Lower leg skin (tissue), 4 donors: ENCODE measurements around the gene PGM1. TPM values are rescaled to one million over a fixed set of nuclear protein-coding genes. Genes with fewer than 3 reads are reported as not detected.

Experiments
- DNase-seq, 2 donors: peaks; one replicate each; pipeline ENCODE4 v3.0.0-alpha.2; 2019; ENCODE audit warnings: low spot score in 2 of 2
- H3K4me3 ChIP-seq: fragments of 200-600 bp; sonication (generic); 2 replicates; pipeline ENCODE4 v1.5.1; 2017; ENCODE audit warnings: mild to moderate bottlenecking, low read depth; ENCODE audit not compliant: poor library complexity, severe bottlenecking
- POLR2A ChIP-seq, 2 donors: fragments of 450-650 bp; IDR thresholded peaks; one replicate each; pipeline ENCODE4 v1.6.1; 2016 to 2017; ENCODE audit warnings: antibody characterized with exemption in 2 of 2, mild to moderate bottlenecking in 1 of 2, moderate library complexity in 1 of 2
- WGBS, 2 donors: methylation state at CpG; one replicate each; pipeline ENCODE4 v1.1.5; 2018; 5-methylcytosine and 5-hydroxymethylcytosine counted together
- intact Hi-C: fragments of 100-400 bp; cut with DNase I; formaldehyde crosslinking; loops from one replicate; pipeline ENCODE4 v1.15.0; 2023; ENCODE audit warnings: low total_unique reads
- total RNA-seq, 4 donors: library from RNA; depleted of rRNA; stranded (reverse); fragments of >200 nt; gene quantifications; one replicate each; pipeline ENCODE4 v1.1.0, GENCODE V29; 2016
- TF ChIP-seq, protein P1 (sequence below), 3 donors: fragments of 450-650 bp; IDR thresholded peaks; one replicate each; pipeline ENCODE4 v1.5.1; 2016; ENCODE audit warnings: antibody characterized with exemption in 3 of 3, mild to moderate bottlenecking in 3 of 3, moderate library complexity in 2 of 3

Gene PGM1
- total RNA-seq, 4 donors from 2014 or later = 39.3 to 54.2 (median 48.9) TPM

DNA sequence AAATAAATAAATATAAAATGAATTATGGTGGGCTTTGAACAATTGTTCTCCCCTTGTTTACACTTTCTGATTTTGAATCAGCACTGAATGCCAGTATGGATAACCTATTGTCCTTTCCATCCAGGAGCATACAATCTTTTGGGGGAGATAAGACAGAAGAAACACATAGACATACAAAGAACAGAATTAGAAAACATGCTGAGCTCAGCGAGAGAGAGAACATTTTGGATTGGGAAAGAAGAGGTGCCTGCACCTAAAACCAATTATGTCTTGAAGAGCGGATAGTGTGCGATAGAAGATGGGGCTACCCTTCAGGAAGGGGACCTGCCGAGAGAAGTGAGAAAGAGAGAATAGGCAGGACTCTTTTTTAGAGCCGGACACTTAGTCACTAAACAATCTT lies 6.6 kb downstream of the PGM1 start:
- TF ChIP-seq POLR2A (IDR thresholded peaks at IDR 0.05) = no peak
- TF ChIP-seq, protein P1, sequence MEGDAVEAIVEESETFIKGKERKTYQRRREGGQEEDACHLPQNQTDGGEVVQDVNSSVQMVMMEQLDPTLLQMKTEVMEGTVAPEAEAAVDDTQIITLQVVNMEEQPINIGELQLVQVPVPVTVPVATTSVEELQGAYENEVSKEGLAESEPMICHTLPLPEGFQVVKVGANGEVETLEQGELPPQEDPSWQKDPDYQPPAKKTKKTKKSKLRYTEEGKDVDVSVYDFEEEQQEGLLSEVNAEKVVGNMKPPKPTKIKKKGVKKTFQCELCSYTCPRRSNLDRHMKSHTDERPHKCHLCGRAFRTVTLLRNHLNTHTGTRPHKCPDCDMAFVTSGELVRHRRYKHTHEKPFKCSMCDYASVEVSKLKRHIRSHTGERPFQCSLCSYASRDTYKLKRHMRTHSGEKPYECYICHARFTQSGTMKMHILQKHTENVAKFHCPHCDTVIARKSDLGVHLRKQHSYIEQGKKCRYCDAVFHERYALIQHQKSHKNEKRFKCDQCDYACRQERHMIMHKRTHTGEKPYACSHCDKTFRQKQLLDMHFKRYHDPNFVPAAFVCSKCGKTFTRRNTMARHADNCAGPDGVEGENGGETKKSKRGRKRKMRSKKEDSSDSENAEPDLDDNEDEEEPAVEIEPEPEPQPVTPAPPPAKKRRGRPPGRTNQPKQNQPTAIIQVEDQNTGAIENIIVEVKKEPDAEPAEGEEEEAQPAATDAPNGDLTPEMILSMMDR (IDR thresholded peaks at IDR 0.05) = no peak
- no peak overlapping the region for H3K4me3 ChIP-seq
- no peak for DNase-seq
- 95% methylated on average over 5 of the region's 5 CpGs for WGBS, 2 donors
- intact Hi-C loops = no loop called here

DNA sequence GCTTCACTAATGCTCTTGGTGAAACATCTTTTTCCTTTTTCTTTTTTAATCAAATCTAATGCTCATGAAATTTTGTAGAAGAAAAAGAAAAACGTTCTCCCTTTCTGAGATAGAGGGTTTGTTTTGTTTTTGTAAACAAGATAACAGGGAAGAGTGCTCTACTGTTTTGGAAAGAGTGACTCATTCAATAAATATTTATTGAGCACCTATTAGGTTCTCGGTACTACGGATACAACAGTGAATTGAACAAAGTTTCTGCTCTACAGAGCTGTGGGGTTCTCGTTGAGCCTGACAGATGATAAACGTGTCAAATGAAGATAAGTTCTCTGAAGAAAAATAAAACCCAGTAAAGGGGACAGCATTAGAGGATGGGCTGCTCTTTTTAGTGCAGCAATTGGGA lies 7.0 kb downstream of the PGM1 start:
- no peak for DNase-seq
- intact Hi-C loops = no loop called here
- no peak for TF ChIP-seq POLR2A (IDR thresholded peaks at IDR 0.05)
- TF ChIP-seq, protein P1 (IDR thresholded peaks at IDR 0.05) = no peak
- H3K4me3 ChIP-seq = no peak overlapping the region
- 81 to 87% methylated on average over 5 of the region's 5 CpGs for WGBS, 2 donors

DNA sequence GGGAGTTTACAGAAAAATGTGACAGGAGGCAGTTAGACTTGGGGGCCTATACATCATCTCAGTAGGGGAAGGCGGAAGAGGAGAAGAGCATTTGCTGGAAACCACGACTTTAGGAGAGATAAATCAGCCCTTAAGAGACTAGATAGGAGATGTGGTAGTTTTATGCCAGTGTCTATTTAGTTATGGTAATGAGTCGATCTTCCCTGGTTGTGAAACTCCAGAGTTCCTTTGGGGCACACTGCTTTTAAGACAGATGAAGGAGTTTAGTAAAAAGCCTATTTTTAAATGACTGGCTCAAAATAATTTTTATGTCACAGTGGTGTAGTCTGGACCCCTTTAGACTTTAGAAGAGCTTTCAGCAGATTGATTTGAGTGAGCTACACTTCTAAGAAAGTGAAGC lies 7.8 kb downstream of the PGM1 start:
- 77 to 86% methylated on average over 3 of the region's 3 CpGs for WGBS, 2 donors
- no peak overlapping the region for H3K4me3 ChIP-seq
- intact Hi-C loops = no loop called here
- TF ChIP-seq POLR2A (IDR thresholded peaks at IDR 0.05) = no peak
- no peak for DNase-seq

DNA sequence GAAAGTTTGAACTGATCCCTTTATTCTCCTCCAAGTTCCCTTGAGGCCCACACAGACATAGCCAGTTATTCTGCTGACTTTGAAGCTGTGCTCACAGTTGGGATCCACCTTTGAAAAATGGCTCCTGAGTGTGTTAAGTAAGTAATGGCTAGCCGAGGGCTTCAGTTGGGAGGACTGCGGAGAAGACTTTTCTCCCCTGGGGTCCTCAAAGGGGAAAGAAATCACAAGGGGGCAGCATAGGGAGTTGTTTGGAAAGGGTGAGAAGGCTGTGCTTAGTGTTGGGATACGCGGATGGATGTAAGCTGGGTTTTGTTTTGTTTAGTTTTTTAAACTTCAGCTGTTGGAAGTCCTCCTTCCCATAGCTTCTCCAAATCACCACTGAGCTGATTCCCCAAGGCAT lies 8.3 kb downstream of the PGM1 start:
- intact Hi-C loops = no loop called here
- TF ChIP-seq, protein P1 (IDR thresholded peaks at IDR 0.05) = no peak
- no peak for TF ChIP-seq POLR2A (IDR thresholded peaks at IDR 0.05)
- 92 to 93% methylated on average over 4 of the region's 4 CpGs for WGBS, 2 donors

DNA sequence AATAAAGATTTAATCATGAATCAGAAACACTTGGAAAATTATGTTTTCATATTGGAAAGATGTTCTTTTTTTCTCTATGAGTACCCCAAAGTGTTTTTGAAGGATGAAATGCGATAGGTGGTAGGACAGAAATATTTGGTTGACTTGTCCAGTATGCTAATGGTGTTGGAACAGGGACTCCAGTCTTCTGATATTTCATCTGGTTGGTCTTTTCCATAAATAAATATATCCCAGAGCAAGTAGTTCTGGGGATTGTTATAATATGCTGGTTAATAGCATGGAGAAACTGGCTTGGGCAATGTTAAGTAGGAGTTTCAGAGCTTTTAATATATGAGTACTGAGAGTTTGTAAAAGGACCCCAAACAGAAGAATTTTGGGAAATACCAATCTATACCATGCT lies 8.7 kb downstream of the PGM1 start:
- H3K4me3 ChIP-seq = no peak overlapping the region
- DNase-seq = no peak
- 97 to 100% methylated on average over 1 of the region's 1 CpG for WGBS, 2 donors
- intact Hi-C loops = no loop called here
- TF ChIP-seq, protein P1 (IDR thresholded peaks at IDR 0.05) = no peak
- no peak for TF ChIP-seq POLR2A (IDR thresholded peaks at IDR 0.05)

More for the DNA sequence above, 8.3 kb downstream of the PGM1 start:
- no peak overlapping the region for H3K4me3 ChIP-seq
- no peak for DNase-seq

DNA sequence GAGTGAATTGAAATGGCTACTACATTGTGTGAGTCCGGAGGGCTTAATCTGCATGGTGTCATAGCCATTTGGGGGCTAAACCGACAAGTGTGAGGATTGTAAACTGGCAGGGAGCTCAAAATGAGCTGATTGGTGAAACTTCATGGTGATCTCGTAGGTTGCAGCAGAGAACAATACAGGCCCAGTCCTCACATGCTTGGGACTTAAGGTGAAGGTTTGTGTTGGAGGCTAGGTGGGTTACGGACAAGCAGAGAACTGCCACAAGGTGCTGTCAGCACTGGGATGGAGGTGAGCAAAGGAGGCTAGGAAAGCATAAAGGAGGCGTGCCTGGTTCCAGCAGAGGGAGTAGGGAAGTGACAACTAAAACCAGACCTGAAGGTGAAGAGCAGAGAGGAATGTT lies 9.4 kb downstream of the PGM1 start:
- no peak for TF ChIP-seq POLR2A (IDR thresholded peaks at IDR 0.05)
- TF ChIP-seq, protein P1 (IDR thresholded peaks at IDR 0.05) = no peak

More for the DNA sequence above, 9.4 kb downstream of the PGM1 start:
- intact Hi-C loops = no loop called here
- DNase-seq = peak in 1 of 2 donors; percentile 53
- WGBS, 2 donors = 77 to 89% methylated on average over 5 of the region's 5 CpGs
- H3K4me3 ChIP-seq = no peak overlapping the region
